GM18519 (cell line): Measurements from ENCODE around the gene ZNF433.
"Not testable (repeated sequence)": the region's sequence is repeated elsewhere in the genome, so short reads cannot be mapped to it uniquely, and the experiment has no call there.

Experiments used
- ATAC-seq: cut with Tn5 transposase; IDR thresholded peaks from one replicate; pipeline ENCODE4 v1.9.1; 2021; ENCODE audit warnings: mild to moderate bottlenecking, moderate library complexity; ENCODE audit not compliant: unreplicated experiment, low FRiP score

The ZNF433 gene

GRCh38 chr19:12035220-12036172, at the start of gene ZNF433:
ZNF433 (minus strand) TSS chr19:12035679; CDS start chr19:12035539, 140 bp downstream.
- no peak for ATAC-seq

- not testable (repeated sequence) for ATAC-seq
These were observed 47.9 kb upstream of the ZNF433 start for GRCh38 chr19:12083336-12083735.

- ATAC-seq, result no peak
These were observed 41.9 kb upstream of the ZNF433 start for GRCh38 chr19:12077375-12077774.

GRCh38 chr19:12076331-12076730, 40.9 kb upstream of the ZNF433 start:
- not testable (repeated sequence) for ATAC-seq

GRCh38 chr19:12075538-12076139, 40.2 kb upstream of the ZNF433 start:
- ATAC-seq, result no peak

GRCh38 chr19:12064590-12065538, 29.4 kb upstream of the ZNF433 start, which contains the start of gene ZNF844:
ZNF844 (plus strand) TSS chr19:12064731; CDS start chr19:12064874, 143 bp downstream.
- ATAC-seq, result no peak

- ATAC-seq, result no peak
These were observed 20.3 kb upstream of the ZNF433 start for GRCh38 chr19:12055784-12056183.

GRCh38 chr19:12052497-12053169, 17.2 kb upstream of the ZNF433 start, which contains the start of gene ZNF878:
ZNF878 (minus strand) TSS chr19:12052961; CDS start chr19:12052801, 160 bp downstream.
- ATAC-seq, result no peak

GRCh38 chr19:12052091-12052496, 16.6 kb upstream of the ZNF433 start:
- ATAC-seq, result no peak

GRCh38 chr19:12047868-12048267, 12.4 kb upstream of the ZNF433 start:
- ATAC-seq, result no peak

- ATAC-seq, result no peak
These were observed 8.4 kb upstream of the ZNF433 start for GRCh38 chr19:12043752-12044422.

GRCh38 chr19:12042893-12043292, 7.4 kb upstream of the ZNF433 start:
- no peak for ATAC-seq

GRCh38 chr19:12034620-12035019, 859 bp downstream of the ZNF433 start:
- ATAC-seq, result no peak

- no peak for ATAC-seq
These were observed 1.3 kb downstream of the ZNF433 start for GRCh38 chr19:12034198-12034597.

- ATAC-seq, result no peak
These were observed 19.7 kb downstream of the ZNF433 start for GRCh38 chr19:12015753-12016116.

GRCh38 chr19:12015015-12015752, 20.3 kb downstream of the ZNF433 start:
- no peak for ATAC-seq

GRCh38 chr19:12000152-12000981, 35.1 kb downstream of the ZNF433 start:
- no peak for ATAC-seq

- ATAC-seq, result no peak
These were observed 40.3 kb downstream of the ZNF433 start for GRCh38 chr19:11995174-11995573.
